OCI-LY1 (cell line): ENCODE results near the gene HECW1.

ENCODE experiments used
- H2AFZ ChIP-seq: fragments of 200-600 bp; sonication (generic), shearing (Covaris generic); 2 replicates; pipeline ENCODE4 v1.6.0; 2014; ENCODE audit warnings: antibody characterized with exemption, mild to moderate bottlenecking, low read length
- H3F3A ChIP-seq: fragments of 200-600 bp; sonication (generic), shearing (Covaris generic); 2 replicates; pipeline ENCODE4 v1.6.0; 2014; ENCODE audit warnings: mild to moderate bottlenecking, antibody characterized with exemption, low read length, moderate library complexity; ENCODE audit not compliant: insufficient read depth
- H3K27ac ChIP-seq: fragments of 200-600 bp; sonication (generic); 2 replicates; pipeline ENCODE4 v1.5.1; 2014; ENCODE audit warnings: low read length, mixed run types, mild to moderate bottlenecking, low read depth; ENCODE audit not compliant: poor library complexity, severe bottlenecking
- H3K27me3 ChIP-seq: fragments of 200-600 bp; sonication (generic); 2 replicates; pipeline ENCODE4 v1.6.0; 2014; ENCODE audit warnings: antibody characterized with exemption, mild to moderate bottlenecking, low read length, moderate library complexity; ENCODE audit not compliant: insufficient read depth
- H3K36me3 ChIP-seq: fragments of 200-600 bp; sonication (generic); 2 replicates; pipeline ENCODE4 v1.6.1; 2014; ENCODE audit warnings: mild to moderate bottlenecking, antibody characterized with exemption, low read length, moderate library complexity, mixed read lengths; ENCODE audit not compliant: insufficient read depth
- H3K4me1 ChIP-seq: fragments of 200-600 bp; sonication (generic); 2 replicates; pipeline ENCODE4 v1.5.1; 2014; ENCODE audit warnings: mild to moderate bottlenecking, low read length, moderate library complexity; ENCODE audit not compliant: insufficient read depth, severe bottlenecking
- H3K4me2 ChIP-seq: fragments of 200-600 bp; sonication (generic), shearing (Covaris generic); 2 replicates; pipeline ENCODE4 v1.6.1; 2014; ENCODE audit warnings: low read length
- H3K4me3 ChIP-seq: fragments of 200-600 bp; sonication (generic); 2 replicates; pipeline ENCODE4 v1.5.1; 2014; ENCODE audit warnings: low read length, low read depth, mild to moderate bottlenecking, mixed read lengths; ENCODE audit not compliant: poor library complexity, severe bottlenecking
- H3K79me2 ChIP-seq: fragments of 200-600 bp; shearing (Covaris generic); 2 replicates; pipeline ENCODE4 v1.6.1; 2016; ENCODE audit warnings: mixed run types, low read length, mixed read lengths; ENCODE audit not compliant: insufficient read depth
- H3K9ac ChIP-seq: fragments of 200-600 bp; sonication (generic), shearing (Covaris generic); 2 replicates; pipeline ENCODE4 v1.6.1; 2014; ENCODE audit warnings: mild to moderate bottlenecking, low read length, mixed read lengths
- H3K9me2 ChIP-seq: fragments of 200-600 bp; sonication (generic), shearing (Covaris generic); 2 replicates; pipeline ENCODE4 v1.6.1; 2014; ENCODE audit warnings: low read depth, mild to moderate bottlenecking, low read length, mixed read lengths
- H3K9me3 ChIP-seq: fragments of 200-600 bp; shearing (Covaris generic); 2 replicates; pipeline ENCODE4 v1.6.1; 2014; ENCODE audit warnings: low read length, mixed read lengths
- H4K20me1 ChIP-seq: fragments of 200-600 bp; sonication (generic), shearing (Covaris generic); 2 replicates; pipeline ENCODE4 v1.6.0; 2016; ENCODE audit warnings: mild to moderate bottlenecking, low read length; ENCODE audit not compliant: insufficient read depth
- EZH2 ChIP-seq: fragments of 200-600 bp; sonication (generic), shearing (Covaris generic); IDR thresholded peaks from 2 replicates; pipeline ENCODE4 v1.8.0; 2017; ENCODE audit warnings: borderline replicate concordance, mixed run types, mild to moderate bottlenecking, antibody characterized with exemption, low read length, moderate library complexity, mixed read lengths
- TF ChIP-seq, protein P1 (sequence below): fragments of 200-600 bp; sonication (generic), shearing (Covaris generic); IDR thresholded peaks from 2 replicates; pipeline ENCODE4 v1.5.1; 2017; ENCODE audit warnings: mild to moderate bottlenecking, antibody characterized with exemption, low read length, moderate library complexity, mixed read lengths

Gene HECW1

GRCh38 chr7:43456200-43456599 lies 343.8 kb downstream of the HECW1 start:
- no peak overlapping the region for H3K4me3 ChIP-seq
- TF ChIP-seq, protein P1, sequence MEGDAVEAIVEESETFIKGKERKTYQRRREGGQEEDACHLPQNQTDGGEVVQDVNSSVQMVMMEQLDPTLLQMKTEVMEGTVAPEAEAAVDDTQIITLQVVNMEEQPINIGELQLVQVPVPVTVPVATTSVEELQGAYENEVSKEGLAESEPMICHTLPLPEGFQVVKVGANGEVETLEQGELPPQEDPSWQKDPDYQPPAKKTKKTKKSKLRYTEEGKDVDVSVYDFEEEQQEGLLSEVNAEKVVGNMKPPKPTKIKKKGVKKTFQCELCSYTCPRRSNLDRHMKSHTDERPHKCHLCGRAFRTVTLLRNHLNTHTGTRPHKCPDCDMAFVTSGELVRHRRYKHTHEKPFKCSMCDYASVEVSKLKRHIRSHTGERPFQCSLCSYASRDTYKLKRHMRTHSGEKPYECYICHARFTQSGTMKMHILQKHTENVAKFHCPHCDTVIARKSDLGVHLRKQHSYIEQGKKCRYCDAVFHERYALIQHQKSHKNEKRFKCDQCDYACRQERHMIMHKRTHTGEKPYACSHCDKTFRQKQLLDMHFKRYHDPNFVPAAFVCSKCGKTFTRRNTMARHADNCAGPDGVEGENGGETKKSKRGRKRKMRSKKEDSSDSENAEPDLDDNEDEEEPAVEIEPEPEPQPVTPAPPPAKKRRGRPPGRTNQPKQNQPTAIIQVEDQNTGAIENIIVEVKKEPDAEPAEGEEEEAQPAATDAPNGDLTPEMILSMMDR = no peak
- no peak for TF ChIP-seq EZH2
- no peaks in the 10 kb centered on the region for H3K79me2 ChIP-seq
- H3K9ac ChIP-seq = no peak overlapping the region
- H3K4me1 ChIP-seq = no peaks in the 10 kb centered on the region
- H3K9me3 ChIP-seq = no peaks in the 10 kb centered on the region
- no peaks in the 10 kb centered on the region for H3K27me3 ChIP-seq
- H3F3A ChIP-seq = no peaks in the 10 kb centered on the region
- H2AFZ ChIP-seq = no peak overlapping the region
- no peaks in the 10 kb centered on the region for H3K36me3 ChIP-seq
- no peak overlapping the region for H3K4me2 ChIP-seq
- no peaks in the 10 kb centered on the region for H4K20me1 ChIP-seq
- H3K27ac ChIP-seq = no peak overlapping the region
- no peaks in the 10 kb centered on the region for H3K9me2 ChIP-seq

- no peak overlapping the region for H3K9ac ChIP-seq
- no peak overlapping the region for H3K4me3 ChIP-seq
- H3K79me2 ChIP-seq = no peaks in the 10 kb centered on the region
- peaks cover 8% of the 10 kb centered on the region; the same call in 1 of the 2 replicates for H3K27me3 ChIP-seq
- no peaks in the 10 kb centered on the region for H3K36me3 ChIP-seq
- no peaks in the 10 kb centered on the region for H3F3A ChIP-seq
- no peak overlapping the region for H3K4me2 ChIP-seq
- H3K9me2 ChIP-seq = no peaks in the 10 kb centered on the region
- H3K9me3 ChIP-seq = no peaks in the 10 kb centered on the region
- TF ChIP-seq EZH2 = no peak
- TF ChIP-seq, protein P1 = no peak
- H3K27ac ChIP-seq = no peak overlapping the region
- no peaks in the 10 kb centered on the region for H4K20me1 ChIP-seq
- no peaks in the 10 kb centered on the region for H3K4me1 ChIP-seq
- no peak overlapping the region for H2AFZ ChIP-seq
Measured at GRCh38 chr7:43458330-43459018, 346.0 kb downstream of the HECW1 start.

DNA sequence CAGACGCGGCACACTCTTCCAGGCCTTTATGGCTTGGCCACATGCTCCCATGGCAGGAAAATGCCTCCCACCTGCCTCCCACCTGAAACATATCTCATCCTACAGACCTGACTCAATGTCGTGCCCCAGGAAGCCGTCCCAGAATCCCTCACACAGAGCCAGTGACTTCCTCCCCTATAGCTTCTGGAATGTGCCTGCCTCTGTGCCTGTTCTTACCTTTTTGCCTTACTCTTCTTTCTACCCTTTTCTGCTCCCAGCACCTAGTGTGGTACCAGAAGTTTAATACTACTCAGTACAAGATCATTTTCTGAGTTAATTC lies 346.5 kb downstream of the HECW1 start:
- Histone ChIP-seq H3K9me2 (no peaks in the 10 kb centered on the region), H4K20me1 (no peaks in the 10 kb centered on the region), H3K27me3 (peaks cover 8% of the 10 kb centered on the region; the same call in 1 of the 2 replicates), H3K27ac (no peak overlapping the region), H3K9ac (no peak overlapping the region), H3K4me2 (no peak overlapping the region), H3F3A (no peaks in the 10 kb centered on the region), H3K9me3 (no peaks in the 10 kb centered on the region), H3K79me2 (no peaks in the 10 kb centered on the region), H3K36me3 (no peaks in the 10 kb centered on the region), H2AFZ (no peak overlapping the region), H3K4me3 (no peak overlapping the region), H3K4me1 (no peaks in the 10 kb centered on the region)
- TF ChIP-seq, protein P1 = no peak
- TF ChIP-seq EZH2 = no peak
